IMR-90 (cell line): ENCODE measurements around the gene DCP1A. TPM values are rescaled to one million over a fixed set of nuclear protein-coding genes. Genes with fewer than 3 reads are reported as not detected.

Experiments
- ATAC-seq: fragments of 200-7000 bp; cut with Tn5 transposase; 2 replicates; pipeline ENCODE4 v1.9.1; 2020; ENCODE audit warnings: low read depth, mild to moderate bottlenecking, moderate library complexity
- BruUV-seq: library from RNA; stranded (reverse); fragments of 400-500 nt; replicated peaks from 2 replicates; lab custom pipeline; 2021; lab: Mats Ljungman, UMichigan
- CTCF ChIA-PET: fragments of 300-600 bp; formaldehyde crosslinking; extraction: SDS; loops from one replicate; lab custom pipeline; 2021; ENCODE audit warnings: antibody characterized with exemption; lab: Yijun Ruan, JAX
- POLR2A ChIA-PET: fragments of 300-600 bp; sonication (Branson Sonifier 250); formaldehyde crosslinking; loops from one replicate; lab custom pipeline; 2022; ENCODE audit warnings: antibody characterized with exemption; ENCODE audit not compliant: unreplicated experiment; lab: Charles Lee
- DNase-seq: peaks from one replicate; pipeline ENCODE4 v3.0.0; 2013
- H2AFZ ChIP-seq: replicated peaks from 2 replicates; pipeline ENCODE3; 2013; ENCODE audit warnings: low read length, mild to moderate bottlenecking; ENCODE audit not compliant: poor library complexity
- H2AK5ac ChIP-seq: 2 replicates; pipeline ENCODE4 v1.6.1; 2013; ENCODE audit warnings: low read depth, low read length, inconsistent platforms
- H2AK9ac ChIP-seq: replicated peaks from 2 replicates; pipeline ENCODE3; 2013; ENCODE audit warnings: mild to moderate bottlenecking, low read depth, low read length, moderate library complexity; ENCODE audit not compliant: poor library complexity
- H2BK120ac ChIP-seq: 2 replicates; pipeline ENCODE4 v1.6.1; 2013; ENCODE audit warnings: low read depth, low read length, inconsistent platforms
- H2BK15ac ChIP-seq: 3 replicates; pipeline ENCODE4 v1.6.1; 2013; ENCODE audit warnings: low read depth, low read length, inconsistent platforms
- H2BK20ac ChIP-seq: 2 replicates; pipeline ENCODE4 v1.6.1; 2013; ENCODE audit warnings: low read depth, mild to moderate bottlenecking, inconsistent platforms, low read length, moderate library complexity
- H2BK5ac ChIP-seq: 2 replicates; pipeline ENCODE4 v1.6.1; 2013; ENCODE audit warnings: mild to moderate bottlenecking, low read depth, low read length, inconsistent platforms; ENCODE audit not compliant: poor library complexity, severe bottlenecking
- H3K14ac ChIP-seq: replicated peaks from 2 replicates; pipeline ENCODE4 v1.6.1; 2013; ENCODE audit warnings: low read depth, low read length, inconsistent platforms
- H3K18ac ChIP-seq: 2 replicates; pipeline ENCODE4 v1.6.1; 2013; ENCODE audit warnings: low read depth, low read length, control low read depth
- H3K23ac ChIP-seq: 2 replicates; pipeline ENCODE4 v1.6.1; 2013; ENCODE audit warnings: low read depth, low read length, inconsistent platforms
- H3K27ac ChIP-seq: 2 replicates; pipeline ENCODE4 v1.5.1; 2013; ENCODE audit warnings: mild to moderate bottlenecking, control low read depth, low read length; ENCODE audit not compliant: insufficient read depth
- H3K27me3 ChIP-seq: 2 replicates; pipeline ENCODE4 v1.6.1; 2013; ENCODE audit warnings: low read length; ENCODE audit not compliant: control insufficient read depth, insufficient read depth
- H3K36me3 ChIP-seq: 2 replicates; pipeline ENCODE4 v1.6.1; 2013; ENCODE audit warnings: low read length, mixed read lengths; ENCODE audit not compliant: control insufficient read depth, insufficient read depth
- H3K4ac ChIP-seq: 2 replicates; pipeline ENCODE4 v1.6.1; 2013; ENCODE audit warnings: low read depth, low read length, inconsistent platforms
- H3K4me1 ChIP-seq: 2 replicates; pipeline ENCODE4 v1.6.1; 2013; ENCODE audit warnings: low read length, mixed read lengths; ENCODE audit not compliant: control insufficient read depth, insufficient read depth
- H3K4me2 ChIP-seq: 2 replicates; pipeline ENCODE4 v1.6.1; 2013; ENCODE audit warnings: low read depth, mild to moderate bottlenecking, control low read depth, low read length, moderate library complexity
- H3K4me3 ChIP-seq: 2 replicates; pipeline ENCODE4 v1.5.1; 2013; ENCODE audit warnings: low read depth, mild to moderate bottlenecking, control low read depth, low read length, moderate library complexity; ENCODE audit not compliant: insufficient read depth
- H3K56ac ChIP-seq: 2 replicates; pipeline ENCODE4 v1.6.1; 2013; ENCODE audit warnings: low read length, inconsistent platforms; ENCODE audit not compliant: insufficient read depth; ENCODE audit errors: extremely low read depth
- H3K79me1 ChIP-seq, 2 experiments: 2 replicates each; pipeline ENCODE4 v1.6.1; 2013; ENCODE audit warnings: low read length in 2 of 2, inconsistent platforms in 1 of 2, low read depth in 1 of 2
- H3K9ac ChIP-seq: 2 replicates; pipeline ENCODE4 v1.6.1; 2013; ENCODE audit warnings: low read depth, low read length, control low read depth
- H3K9me1 ChIP-seq: 2 replicates; pipeline ENCODE4 v1.6.1; 2013; ENCODE audit warnings: low read length, inconsistent platforms; ENCODE audit not compliant: insufficient read depth
- H3K9me3 ChIP-seq: 2 replicates; pipeline ENCODE4 v1.6.1; 2013; ENCODE audit warnings: low read length; ENCODE audit not compliant: control insufficient read depth, insufficient read depth
- H4K20me1 ChIP-seq: 2 replicates; pipeline ENCODE4 v1.6.1; 2013; ENCODE audit warnings: low read length, inconsistent platforms; ENCODE audit not compliant: insufficient read depth
- H4K5ac ChIP-seq: 2 replicates; pipeline ENCODE4 v1.6.1; 2013; ENCODE audit warnings: mild to moderate bottlenecking, low read depth, low read length, control low read depth
- H4K8ac ChIP-seq, 2 experiments: 2 replicates each; pipeline ENCODE4 v1.6.1; 2013; ENCODE audit warnings: low read depth in 2 of 2, low read length in 2 of 2, control low read depth in 1 of 2, inconsistent platforms in 1 of 2
- H4K91ac ChIP-seq: 2 replicates; pipeline ENCODE4 v1.6.1; 2013; ENCODE audit warnings: low read depth, low read length, inconsistent platforms; ENCODE audit not compliant: insufficient read depth
- BHLHE40 ChIP-seq: fragments of 150-350 bp; IDR thresholded peaks from 2 replicates; pipeline ENCODE4 v1.6.1; 2016; ENCODE audit warnings: mild to moderate bottlenecking, low read depth, low read length
- CHD1 ChIP-seq: IDR thresholded peaks from 2 replicates; pipeline ENCODE4 v1.6.1; 2012; ENCODE audit warnings: low read depth, low read length, improper control_type of control experiment
- FOS ChIP-seq: fragments of 150-350 bp; IDR thresholded peaks from 2 replicates; pipeline ENCODE4 v1.6.1; 2016; ENCODE audit warnings: low read depth, low read length
- MAFK ChIP-seq: IDR thresholded peaks from 2 replicates; pipeline ENCODE4 v1.6.1; 2012; ENCODE audit warnings: low read depth, low read length, improper control_type of control experiment
- NFE2L2 ChIP-seq: fragments of 150-350 bp; IDR thresholded peaks from 2 replicates; pipeline ENCODE4 v1.6.1; 2016; ENCODE audit warnings: low read depth, mild to moderate bottlenecking, low read length
- RAD21 ChIP-seq: IDR thresholded peaks from 2 replicates; pipeline ENCODE4 v1.6.1; 2012; ENCODE audit warnings: low read length, improper control_type of control experiment
- RCOR1 ChIP-seq: IDR thresholded peaks from 2 replicates; pipeline ENCODE4 v1.6.1; 2012; ENCODE audit warnings: mild to moderate bottlenecking, low read length, improper control_type of control experiment; ENCODE audit not compliant: insufficient replicate concordance
- RFX5 ChIP-seq: IDR thresholded peaks from 2 replicates; pipeline ENCODE4 v1.8.0; 2012; ENCODE audit warnings: low read depth, mild to moderate bottlenecking, low read length, moderate library complexity
- SMC3 ChIP-seq: fragments of 150-350 bp; IDR thresholded peaks from 2 replicates; pipeline ENCODE4 v1.6.1; 2016; ENCODE audit warnings: low read depth, mild to moderate bottlenecking, antibody characterized with exemption, low read length, moderate library complexity
- USF2 ChIP-seq: fragments of 150-350 bp; IDR thresholded peaks from 2 replicates; pipeline ENCODE4 v1.6.1; 2017; ENCODE audit warnings: mild to moderate bottlenecking, antibody characterized with exemption, low read length, low read depth
- WGBS, 2 experiments: methylation state at CpG; one replicate each; pipeline versions ENCODE4 v1.1.5 to v1.1.7; 2013; ENCODE audit warnings: missing lambda C conversion rate in 2 of 2; ENCODE audit not compliant: insufficient read length in 1 of 2; ENCODE audit errors: extremely low coverage in 2 of 2; 5-methylcytosine and 5-hydroxymethylcytosine counted together
- dilution Hi-C: fragments of 300-500 bp; cut with HindIII; formaldehyde crosslinking; loops from one replicate; pipeline ENCODE4 v1.14.3; 2018; ENCODE audit warnings: low sequenced_read_pairs; ENCODE audit not compliant: unreplicated experiment
- in situ Hi-C: fragments of 300-500 bp; cut with MboI; formaldehyde crosslinking; loops from 3 replicates; pipeline ENCODE4 v1.14.3; 2019; ENCODE audit warnings: low sequenced_read_pairs, inconsistent platforms, mixed read lengths
- intact Hi-C: fragments of 100-400 bp; cut with micrococcal nuclease; formaldehyde crosslinking; loops from 2 replicates; pipeline ENCODE4 v1.10.0; 2022
- polyA plus RNA-seq, 3 experiments: library from polyadenylated mRNA; depleted of rRNA; stranded (reverse); fragments of >200 nt; gene quantifications; 2 replicates each; pipeline ENCODE4 v1.2.3, GENCODE V29; 2012; ENCODE audit warnings: low replicate concordance in 1 of 3
- total RNA-seq: library from RNA; depleted of rRNA; stranded (reverse); fragments of >200 nt; gene quantifications from 2 replicates; pipeline ENCODE4 v1.2.3, GENCODE V29; 2012
- TF ChIP-seq, protein P1 (sequence below): fragments of 150-350 bp; IDR thresholded peaks from 2 replicates; pipeline ENCODE4 v1.6.1; 2016; ENCODE audit warnings: low read depth, mild to moderate bottlenecking, low read length, moderate library complexity, borderline replicate concordance

Gene DCP1A
- total and polyA plus RNA-seq, 2 of the 4 experiments (the other 2 are of a cell fraction): 13.2 to 30.1 TPM

GRCh38 chr3:53287131-53287629, 60.2 kb downstream of the DCP1A start:
- Histone ChIP-seq H3K9me3 (no peaks in the 10 kb centered on the region), H3K56ac (no peak overlapping the region; the same call in 1 of the 2 replicates), H2BK5ac (peak overlapping the region; percentile 38), H2AK5ac (no peak overlapping the region; the same call in 1 of the 2 replicates), H3K4ac (no peak overlapping the region), H3K27me3 (no peaks in the 10 kb centered on the region), H2BK120ac (no peak overlapping the region), H3K18ac (no peak overlapping the region), H3K9ac (no peak overlapping the region), H4K5ac (peak overlapping the region; percentile 38; the same call in 1 of the 2 replicates), H3K9me1 (0 out of 2 replicates have a peak, but pooled peaks cover 10% of the 10 kb centered on the region), H3K14ac (no peak overlapping the region), H4K8ac (no peak overlapping the region), H2BK20ac (no peak overlapping the region), H4K91ac (no peak overlapping the region), H3K36me3 (peaks cover 26% of the 10 kb centered on the region), H3K4me2 (0 out of 2 replicates have a peak overlapping the region, but pooled peaks have one; percentile 36), H4K20me1 (no peaks in the 10 kb centered on the region), H3K79me1 (peaks cover 0 to 3% of the 10 kb centered on the region in 2 experiments; a peak in 1 of 4 replicates), H3K27ac (peak overlapping the region; percentile 43; the same call in 1 of the 2 replicates), H2AFZ (no peak overlapping the region), H3K4me3 (no peak overlapping the region), H3K23ac (no peak overlapping the region), H2BK15ac (no peak overlapping the region), H2AK9ac (no peak overlapping the region), H3K4me1 (peaks cover 6% of the 10 kb centered on the region)
- ATAC-seq (peak; percentile 85), DNase-seq (peak; percentile 76)
- TF ChIP-seq MAFK (no peak), RCOR1 (no peak), SMC3 (no peak), FOS (no peak), CHD1 (no peak), USF2 (no peak), NFE2L2 (no peak), BHLHE40 (no peak), RFX5 (no peak), RAD21 (no peak)
- TF ChIP-seq, protein P1, sequence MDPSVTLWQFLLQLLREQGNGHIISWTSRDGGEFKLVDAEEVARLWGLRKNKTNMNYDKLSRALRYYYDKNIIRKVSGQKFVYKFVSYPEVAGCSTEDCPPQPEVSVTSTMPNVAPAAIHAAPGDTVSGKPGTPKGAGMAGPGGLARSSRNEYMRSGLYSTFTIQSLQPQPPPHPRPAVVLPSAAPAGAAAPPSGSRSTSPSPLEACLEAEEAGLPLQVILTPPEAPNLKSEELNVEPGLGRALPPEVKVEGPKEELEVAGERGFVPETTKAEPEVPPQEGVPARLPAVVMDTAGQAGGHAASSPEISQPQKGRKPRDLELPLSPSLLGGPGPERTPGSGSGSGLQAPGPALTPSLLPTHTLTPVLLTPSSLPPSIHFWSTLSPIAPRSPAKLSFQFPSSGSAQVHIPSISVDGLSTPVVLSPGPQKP: no peak
- in situ Hi-C loops (loop anchor here (25.0 kb wide), 1 partner anchor 600 kb away; the partner anchor contains the start of genes ACTR8 and SELENOK), intact Hi-C loops (loop anchor here (5.0 kb wide), 1 partner anchor 175 kb away; no protein-coding TSS in a partner anchor), dilution Hi-C loops (no loop called here)
- CTCF ChIA-PET: interaction anchor here (0.8 to 1.4 kb wide), 2 partner anchors 12 to 67 kb away, joined by 3 to 4 read pairs; no protein-coding TSS in a partner anchor
- no TSS peak for BruUV-seq
- POLR2A ChIA-PET: no interaction called here
- no CpG with 5 or more reads among the region's 4 CpGs for WGBS, 2 experiments
